Neural cell (in vitro differentiated cells): Measurements from ENCODE around the gene CFAP61. TPM values are rescaled to one million over a fixed set of nuclear protein-coding genes. Genes with fewer than 3 reads are reported as not detected.

ENCODE experiments used
- H2AFZ ChIP-seq: fragments of 200-600, 300-800 bp; sonication (generic), shearing (Covaris generic); 2 replicates; pipeline ENCODE4 v1.6.0; 2014; ENCODE audit warnings: low read depth, mild to moderate bottlenecking, antibody characterized with exemption, low read length, moderate library complexity
- H3F3A ChIP-seq: fragments of 200-600 bp; shearing (Covaris generic); 2 replicates; pipeline ENCODE4 v1.6.1; 2016; ENCODE audit warnings: mild to moderate bottlenecking, moderate library complexity, mixed read lengths, antibody characterized with exemption, low read length; ENCODE audit not compliant: insufficient read depth, poor library complexity, severe bottlenecking
- H3K27ac ChIP-seq: fragments of 200-600, 300-800 bp; sonication (generic), shearing (Covaris generic); 2 replicates; pipeline ENCODE4 v1.5.1; 2014; ENCODE audit warnings: mild to moderate bottlenecking, low read length, moderate library complexity
- H3K27me3 ChIP-seq: fragments of 300-800, 200-600 bp; sonication (generic), shearing (Covaris generic); 2 replicates; pipeline ENCODE4 v1.6.0; 2014; ENCODE audit warnings: mild to moderate bottlenecking, low read depth, low read length, moderate library complexity; ENCODE audit not compliant: insufficient read depth
- H3K36me3 ChIP-seq: fragments of 300-800, 200-600 bp; sonication (generic), shearing (Covaris generic); 2 replicates; pipeline ENCODE4 v1.5.1; 2014; ENCODE audit warnings: mild to moderate bottlenecking, antibody characterized with exemption, low read length, moderate library complexity; ENCODE audit not compliant: insufficient read depth
- H3K4me2 ChIP-seq: fragments of 300-800, 200-600 bp; sonication (generic), shearing (Covaris generic); 2 replicates; pipeline ENCODE4 v1.6.0; 2014; ENCODE audit warnings: mild to moderate bottlenecking, low read length
- H3K4me3 ChIP-seq: fragments of 300-800, 200-600 bp; sonication (generic), shearing (Covaris generic); 2 replicates; pipeline ENCODE4 v1.5.1; 2014; ENCODE audit warnings: mild to moderate bottlenecking, low read length, moderate library complexity
- H3K79me2 ChIP-seq: fragments of 200-600 bp; shearing (Covaris generic); replicated peaks from 2 replicates; pipeline ENCODE4 v1.6.0; 2014; ENCODE audit warnings: mild to moderate bottlenecking, low read length, moderate library complexity; ENCODE audit not compliant: insufficient read depth
- H3K9ac ChIP-seq: fragments of 300-800, 200-600 bp; sonication (generic), shearing (Covaris generic); 2 replicates; pipeline ENCODE4 v1.6.1; 2016; ENCODE audit warnings: mild to moderate bottlenecking, low read length, mixed read lengths
- H3K9me2 ChIP-seq: fragments of 200-600 bp; shearing (Covaris generic); 2 replicates; pipeline ENCODE4 v1.6.1; 2016; ENCODE audit warnings: mild to moderate bottlenecking, low read length, mixed read lengths; ENCODE audit not compliant: insufficient read depth
- H3K9me3 ChIP-seq: fragments of 200-600, 300-800 bp; sonication (generic), shearing (Covaris generic); 2 replicates; pipeline ENCODE4 v1.6.1; 2016; ENCODE audit warnings: mild to moderate bottlenecking, mixed run types, low read length, moderate library complexity, mixed read lengths
- H4K20me1 ChIP-seq: fragments of 200-600 bp; shearing (Covaris generic); 2 replicates; pipeline ENCODE4 v1.6.1; 2016; ENCODE audit warnings: mild to moderate bottlenecking, mixed run types; ENCODE audit not compliant: insufficient read depth
- EP300 ChIP-seq: fragments of 450-650 bp; conservative IDR thresholded peaks from 2 replicates; pipeline ENCODE4 v1.6.1; 2014; ENCODE audit warnings: antibody characterized with exemption, mild to moderate bottlenecking, moderate library complexity; ENCODE audit not compliant: poor library complexity, severe bottlenecking
- EZH2 ChIP-seq: fragments of 200-600, 300-800 bp; shearing (Covaris generic), sonication (generic); IDR thresholded peaks from 2 replicates; pipeline ENCODE4 v1.6.1; 2014; ENCODE audit warnings: antibody characterized with exemption, low read length, borderline replicate concordance, mild to moderate bottlenecking; ENCODE audit not compliant: insufficient read depth, poor library complexity, severe bottlenecking
- MXI1 ChIP-seq: fragments of 450-650 bp; conservative IDR thresholded peaks from 2 replicates; pipeline ENCODE4 v1.6.1; 2014; ENCODE audit warnings: antibody characterized with exemption, mild to moderate bottlenecking; ENCODE audit not compliant: poor library complexity, severe bottlenecking
- POLR2AphosphoS5 ChIP-seq: IDR thresholded peaks from 2 replicates; pipeline ENCODE4 v1.6.1; 2012
- RAD21 ChIP-seq: fragments of 450-650 bp; conservative IDR thresholded peaks from 2 replicates; pipeline ENCODE4 v1.6.1; 2014; ENCODE audit warnings: antibody characterized with exemption, mild to moderate bottlenecking, moderate library complexity
- SMC3 ChIP-seq: fragments of 450-650 bp; conservative IDR thresholded peaks from 2 replicates; pipeline ENCODE4 v1.6.1; 2014; ENCODE audit warnings: antibody characterized with exemption, mild to moderate bottlenecking, moderate library complexity; ENCODE audit not compliant: poor library complexity
- TAF1 ChIP-seq: IDR thresholded peaks from 2 replicates; pipeline ENCODE4 v1.6.1; 2012; ENCODE audit warnings: low read depth
- polyA plus RNA-seq: library from polyadenylated mRNA; depleted of rRNA; stranded (reverse); fragments of >200 nt; gene quantifications from 2 replicates; pipeline ENCODE4 v1.2.3, GENCODE V29; 2014
- TF ChIP-seq, protein P1 (sequence below): fragments of 450-650 bp; IDR thresholded peaks from 2 replicates; pipeline ENCODE4 v1.5.1; 2014; ENCODE audit warnings: antibody characterized with exemption, mild to moderate bottlenecking, moderate library complexity; ENCODE audit not compliant: poor library complexity, severe bottlenecking
- TF ChIP-seq, protein P2 (sequence below): IDR thresholded peaks from 2 replicates; pipeline ENCODE4 v1.6.1; 2012; ENCODE audit warnings: borderline replicate concordance

Gene CFAP61
- polyA plus RNA-seq, 1 donor from 2014 or later: 0.42 TPM

GRCh38 chr20:20215976-20216727 lies 163.8 kb downstream of the CFAP61 start:
- no peaks in the 10 kb centered on the region for H3K9me3 ChIP-seq
- H3F3A ChIP-seq: no peaks in the 10 kb centered on the region
- H3K4me2 ChIP-seq: no peak overlapping the region
- H3K27ac ChIP-seq: no peak overlapping the region
- H3K9me2 ChIP-seq: no peaks in the 10 kb centered on the region
- no peak overlapping the region for H2AFZ ChIP-seq
- no peaks in the 10 kb centered on the region for H3K79me2 ChIP-seq
- no peak overlapping the region for H3K9ac ChIP-seq
- H3K4me3 ChIP-seq: no peak overlapping the region
- TF ChIP-seq SMC3: no peak
- no peak for TF ChIP-seq MXI1
- TF ChIP-seq EZH2: no peak
- no peak for TF ChIP-seq TAF1
- no peak for TF ChIP-seq EP300
- TF ChIP-seq POLR2AphosphoS5: no peak
- TF ChIP-seq, protein P1, sequence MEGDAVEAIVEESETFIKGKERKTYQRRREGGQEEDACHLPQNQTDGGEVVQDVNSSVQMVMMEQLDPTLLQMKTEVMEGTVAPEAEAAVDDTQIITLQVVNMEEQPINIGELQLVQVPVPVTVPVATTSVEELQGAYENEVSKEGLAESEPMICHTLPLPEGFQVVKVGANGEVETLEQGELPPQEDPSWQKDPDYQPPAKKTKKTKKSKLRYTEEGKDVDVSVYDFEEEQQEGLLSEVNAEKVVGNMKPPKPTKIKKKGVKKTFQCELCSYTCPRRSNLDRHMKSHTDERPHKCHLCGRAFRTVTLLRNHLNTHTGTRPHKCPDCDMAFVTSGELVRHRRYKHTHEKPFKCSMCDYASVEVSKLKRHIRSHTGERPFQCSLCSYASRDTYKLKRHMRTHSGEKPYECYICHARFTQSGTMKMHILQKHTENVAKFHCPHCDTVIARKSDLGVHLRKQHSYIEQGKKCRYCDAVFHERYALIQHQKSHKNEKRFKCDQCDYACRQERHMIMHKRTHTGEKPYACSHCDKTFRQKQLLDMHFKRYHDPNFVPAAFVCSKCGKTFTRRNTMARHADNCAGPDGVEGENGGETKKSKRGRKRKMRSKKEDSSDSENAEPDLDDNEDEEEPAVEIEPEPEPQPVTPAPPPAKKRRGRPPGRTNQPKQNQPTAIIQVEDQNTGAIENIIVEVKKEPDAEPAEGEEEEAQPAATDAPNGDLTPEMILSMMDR: no peak
- no peak for TF ChIP-seq RAD21
- TF ChIP-seq, protein P2, sequence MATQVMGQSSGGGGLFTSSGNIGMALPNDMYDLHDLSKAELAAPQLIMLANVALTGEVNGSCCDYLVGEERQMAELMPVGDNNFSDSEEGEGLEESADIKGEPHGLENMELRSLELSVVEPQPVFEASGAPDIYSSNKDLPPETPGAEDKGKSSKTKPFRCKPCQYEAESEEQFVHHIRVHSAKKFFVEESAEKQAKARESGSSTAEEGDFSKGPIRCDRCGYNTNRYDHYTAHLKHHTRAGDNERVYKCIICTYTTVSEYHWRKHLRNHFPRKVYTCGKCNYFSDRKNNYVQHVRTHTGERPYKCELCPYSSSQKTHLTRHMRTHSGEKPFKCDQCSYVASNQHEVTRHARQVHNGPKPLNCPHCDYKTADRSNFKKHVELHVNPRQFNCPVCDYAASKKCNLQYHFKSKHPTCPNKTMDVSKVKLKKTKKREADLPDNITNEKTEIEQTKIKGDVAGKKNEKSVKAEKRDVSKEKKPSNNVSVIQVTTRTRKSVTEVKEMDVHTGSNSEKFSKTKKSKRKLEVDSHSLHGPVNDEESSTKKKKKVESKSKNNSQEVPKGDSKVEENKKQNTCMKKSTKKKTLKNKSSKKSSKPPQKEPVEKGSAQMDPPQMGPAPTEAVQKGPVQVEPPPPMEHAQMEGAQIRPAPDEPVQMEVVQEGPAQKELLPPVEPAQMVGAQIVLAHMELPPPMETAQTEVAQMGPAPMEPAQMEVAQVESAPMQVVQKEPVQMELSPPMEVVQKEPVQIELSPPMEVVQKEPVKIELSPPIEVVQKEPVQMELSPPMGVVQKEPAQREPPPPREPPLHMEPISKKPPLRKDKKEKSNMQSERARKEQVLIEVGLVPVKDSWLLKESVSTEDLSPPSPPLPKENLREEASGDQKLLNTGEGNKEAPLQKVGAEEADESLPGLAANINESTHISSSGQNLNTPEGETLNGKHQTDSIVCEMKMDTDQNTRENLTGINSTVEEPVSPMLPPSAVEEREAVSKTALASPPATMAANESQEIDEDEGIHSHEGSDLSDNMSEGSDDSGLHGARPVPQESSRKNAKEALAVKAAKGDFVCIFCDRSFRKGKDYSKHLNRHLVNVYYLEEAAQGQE: no peak
- no peaks in the 10 kb centered on the region for H4K20me1 ChIP-seq
- no peaks in the 10 kb centered on the region for H3K36me3 ChIP-seq
- no peaks in the 10 kb centered on the region for H3K27me3 ChIP-seq

GRCh38 chr20:20216941-20217340 lies 164.6 kb downstream of the CFAP61 start:
- Histone ChIP-seq H3K27me3 (no peaks in the 10 kb centered on the region), H2AFZ (no peak overlapping the region), H4K20me1 (no peaks in the 10 kb centered on the region), H3K79me2 (no peaks in the 10 kb centered on the region), H3K9me2 (no peaks in the 10 kb centered on the region), H3K27ac (no peak overlapping the region), H3K4me2 (no peak overlapping the region), H3K4me3 (no peak overlapping the region), H3K9ac (no peak overlapping the region), H3K9me3 (no peaks in the 10 kb centered on the region), H3F3A (no peaks in the 10 kb centered on the region), H3K36me3 (no peaks in the 10 kb centered on the region)
- TF ChIP-seq EZH2: no peak
- no peak for TF ChIP-seq EP300
- no peak for TF ChIP-seq TAF1
- TF ChIP-seq SMC3: no peak
- TF ChIP-seq RAD21: no peak
- TF ChIP-seq POLR2AphosphoS5: no peak
- TF ChIP-seq, protein P2: no peak
- TF ChIP-seq, protein P1: no peak
- no peak for TF ChIP-seq MXI1
